ENCODE measurements around the gene PCDHGA5.
"Not testable (repeated sequence)": the region's sequence is repeated elsewhere in the genome, so short reads cannot be mapped to it uniquely, and the experiment has no call there.

Gene PCDHGA5

DNA sequence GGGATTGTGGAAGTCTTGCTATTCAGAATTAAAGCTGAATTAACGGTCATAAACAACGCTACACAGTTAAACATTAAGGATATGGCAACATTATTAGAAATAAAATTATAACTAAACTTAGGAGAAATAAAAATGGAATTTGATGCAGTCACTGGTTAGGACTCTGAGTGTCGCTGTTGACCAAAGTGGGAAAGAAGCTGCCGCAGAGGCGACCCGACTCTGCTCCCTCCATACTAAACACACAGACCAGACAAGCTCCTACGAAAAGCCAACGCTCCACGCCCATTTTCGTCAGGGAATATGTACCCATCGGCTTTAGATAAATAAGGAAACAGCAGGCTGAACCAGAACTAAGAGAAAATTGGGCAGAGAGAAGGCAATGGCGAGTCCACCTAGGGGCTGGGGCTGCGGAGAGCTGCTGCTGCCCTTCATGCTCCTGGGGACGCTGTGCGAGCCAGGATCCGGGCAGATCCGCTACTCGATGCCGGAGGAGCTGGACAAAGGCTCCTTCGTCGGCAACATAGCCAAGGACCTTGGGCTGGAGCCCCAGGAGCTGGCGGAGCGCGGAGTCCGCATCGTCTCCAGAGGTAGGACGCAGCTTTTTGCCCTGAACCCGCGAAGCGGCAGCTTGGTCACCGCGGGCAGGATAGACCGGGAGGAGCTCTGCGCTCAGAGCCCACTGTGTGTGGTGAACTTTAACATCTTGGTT lies at the start of gene PCDHGA5:
Gene PCDHGA5 (plus strand): TSS at position 211 of the 709 bp plus-strand sequence. CDS start 169 bp downstream, at position 380.
- no peaks in the 10 kb centered on the region for H3K36me3 ChIP-seq (ENCODE audit: insufficient read depth, insufficient read length, low read length)
- DNase-seq (ENCODE audit: low read depth, low spot score) = no peak
- H3K4me3 ChIP-seq (ENCODE audit: insufficient read length, low read depth) = no peak within 1 kb of the TSS
- H3K4me1 ChIP-seq (ENCODE audit: insufficient read depth, insufficient read length) = no peaks in the 10 kb centered on the region
- no peaks in the 10 kb centered on the region for H3K27me3 ChIP-seq (ENCODE audit: insufficient read depth, insufficient read length)
- peaks cover 40% of the 10 kb centered on the region; the same call in 1 of the 2 replicates for H3K9me3 ChIP-seq (ENCODE audit: insufficient read depth, low read length)
- TF ChIP-seq ZNF274 (IDR thresholded peaks at IDR 0.05; ENCODE audit: low read depth, low read length) (no peak), SUZ12 (IDR thresholded peaks at IDR 0.05; ENCODE audit: extremely low read depth, insufficient read depth, insufficient read length) (no peak), YY1 (IDR thresholded peaks at IDR 0.05; ENCODE audit: insufficient read depth, insufficient read length) (no peak)
- no peak within 1 kb of the TSS for H3K9ac ChIP-seq (ENCODE audit: insufficient read length, low read depth)

DNA sequence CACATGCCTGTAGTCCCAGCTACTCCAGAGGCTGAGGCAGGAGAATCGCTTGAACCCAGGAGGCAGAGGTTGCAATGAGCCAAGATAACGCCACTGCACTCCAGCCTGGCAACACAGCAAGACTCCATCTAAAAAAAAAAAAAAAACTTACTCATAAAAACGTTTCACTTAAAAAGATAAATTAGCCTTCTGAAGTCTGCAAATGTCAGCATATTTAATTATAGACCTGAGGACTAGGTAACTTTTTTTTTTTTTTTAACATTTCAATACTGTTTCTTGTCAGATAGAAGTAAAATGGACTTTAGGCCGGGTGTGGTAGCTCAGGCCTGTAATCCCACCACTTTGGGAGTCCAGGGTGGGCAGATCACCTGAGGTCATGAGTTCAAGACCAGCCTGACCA lies 47.0 kb upstream of the PCDHGA5 start:
- H3K9me3 ChIP-seq (ENCODE audit: insufficient read depth, low read length) = peaks cover 26% of the 10 kb centered on the region

DNA sequence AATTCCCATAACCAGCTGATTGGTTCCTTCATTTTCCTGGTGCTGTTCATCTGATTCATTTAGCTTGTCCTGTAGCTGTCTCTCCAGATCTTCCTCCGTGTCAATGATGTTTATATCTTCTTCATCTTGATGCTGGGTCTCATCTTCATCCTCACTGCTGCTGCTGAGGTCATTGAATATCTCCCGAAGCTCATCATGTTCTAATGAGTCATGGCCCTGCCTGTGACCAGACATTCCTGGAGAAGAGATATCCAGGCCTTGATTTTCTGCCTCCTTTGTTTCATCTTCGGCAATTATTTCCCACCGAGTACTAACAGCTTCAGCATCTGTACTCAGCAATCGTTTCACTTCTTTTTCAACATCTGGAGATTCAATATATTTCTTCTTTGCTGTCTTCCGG lies 44.8 kb upstream of the PCDHGA5 start:
- H3K36me3 ChIP-seq (ENCODE audit: insufficient read depth, insufficient read length, low read length) = peaks cover 27% of the 10 kb centered on the region
- no peak overlapping the region for H3K9ac ChIP-seq (ENCODE audit: insufficient read length, low read depth)
- no peak for TF ChIP-seq SUZ12 (IDR thresholded peaks at IDR 0.05; ENCODE audit: extremely low read depth, insufficient read depth, insufficient read length)
- TF ChIP-seq ZNF274 (IDR thresholded peaks at IDR 0.05; ENCODE audit: low read depth, low read length) = no peak
- TF ChIP-seq YY1 (IDR thresholded peaks at IDR 0.05; ENCODE audit: insufficient read depth, insufficient read length) = no peak
- H3K4me1 ChIP-seq (ENCODE audit: insufficient read depth, insufficient read length) = no peaks in the 10 kb centered on the region
- no peak for DNase-seq (ENCODE audit: low read depth, low spot score)
- H3K4me3 ChIP-seq (ENCODE audit: insufficient read length, low read depth) = peak overlapping the region; percentile 88
- H3K9me3 ChIP-seq (ENCODE audit: insufficient read depth, low read length) = peaks cover 26% of the 10 kb centered on the region
- no peaks in the 10 kb centered on the region for H3K27me3 ChIP-seq (ENCODE audit: insufficient read depth, insufficient read length)

More for the DNA sequence above, 47.0 kb upstream of the PCDHGA5 start:
- H3K4me1 ChIP-seq (ENCODE audit: insufficient read depth, insufficient read length); H3K27me3 ChIP-seq (ENCODE audit: insufficient read depth, insufficient read length); H3K4me3 ChIP-seq (ENCODE audit: insufficient read length, low read depth); DNase-seq (ENCODE audit: low read depth, low spot score); H3K9ac ChIP-seq (ENCODE audit: insufficient read length, low read depth): not testable (repeated sequence)
- peaks cover 27% of the 10 kb centered on the region for H3K36me3 ChIP-seq (ENCODE audit: insufficient read depth, insufficient read length, low read length)

DNA sequence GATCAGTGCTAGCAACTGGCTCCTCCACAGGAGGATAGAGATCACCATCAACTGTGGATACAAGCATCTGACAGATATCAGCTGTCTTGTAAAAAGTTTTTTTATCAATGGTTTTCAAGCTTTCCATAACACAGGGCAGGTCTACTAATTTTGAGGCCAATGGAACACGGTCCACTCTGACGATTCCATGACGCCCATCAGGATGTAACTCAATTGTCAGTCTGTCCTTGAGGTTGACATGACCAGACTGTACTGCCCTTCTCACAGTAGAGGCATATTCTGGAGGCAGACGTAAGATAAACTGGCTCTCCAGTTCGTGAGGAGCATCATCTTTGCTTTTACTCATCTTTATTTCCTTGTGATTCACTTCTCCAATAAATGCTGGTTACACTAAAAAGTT lies 44.3 kb upstream of the PCDHGA5 start:
- no peaks in the 10 kb centered on the region for H3K27me3 ChIP-seq (ENCODE audit: insufficient read depth, insufficient read length)
- H3K9ac ChIP-seq (ENCODE audit: insufficient read length, low read depth) = no peak overlapping the region
- peaks cover 26% of the 10 kb centered on the region for H3K36me3 ChIP-seq (ENCODE audit: insufficient read depth, insufficient read length, low read length)
- H3K4me1 ChIP-seq (ENCODE audit: insufficient read depth, insufficient read length) = no peaks in the 10 kb centered on the region
- DNase-seq (ENCODE audit: low read depth, low spot score) = no peak
- H3K9me3 ChIP-seq (ENCODE audit: insufficient read depth, low read length) = peaks cover 26% of the 10 kb centered on the region
- TF ChIP-seq SUZ12 (IDR thresholded peaks at IDR 0.05; ENCODE audit: extremely low read depth, insufficient read depth, insufficient read length) = no peak
- no peak for TF ChIP-seq ZNF274 (IDR thresholded peaks at IDR 0.05; ENCODE audit: low read depth, low read length)
- TF ChIP-seq YY1 (IDR thresholded peaks at IDR 0.05; ENCODE audit: insufficient read depth, insufficient read length) = no peak
- peak overlapping the region; percentile 88 for H3K4me3 ChIP-seq (ENCODE audit: insufficient read length, low read depth)

DNA sequence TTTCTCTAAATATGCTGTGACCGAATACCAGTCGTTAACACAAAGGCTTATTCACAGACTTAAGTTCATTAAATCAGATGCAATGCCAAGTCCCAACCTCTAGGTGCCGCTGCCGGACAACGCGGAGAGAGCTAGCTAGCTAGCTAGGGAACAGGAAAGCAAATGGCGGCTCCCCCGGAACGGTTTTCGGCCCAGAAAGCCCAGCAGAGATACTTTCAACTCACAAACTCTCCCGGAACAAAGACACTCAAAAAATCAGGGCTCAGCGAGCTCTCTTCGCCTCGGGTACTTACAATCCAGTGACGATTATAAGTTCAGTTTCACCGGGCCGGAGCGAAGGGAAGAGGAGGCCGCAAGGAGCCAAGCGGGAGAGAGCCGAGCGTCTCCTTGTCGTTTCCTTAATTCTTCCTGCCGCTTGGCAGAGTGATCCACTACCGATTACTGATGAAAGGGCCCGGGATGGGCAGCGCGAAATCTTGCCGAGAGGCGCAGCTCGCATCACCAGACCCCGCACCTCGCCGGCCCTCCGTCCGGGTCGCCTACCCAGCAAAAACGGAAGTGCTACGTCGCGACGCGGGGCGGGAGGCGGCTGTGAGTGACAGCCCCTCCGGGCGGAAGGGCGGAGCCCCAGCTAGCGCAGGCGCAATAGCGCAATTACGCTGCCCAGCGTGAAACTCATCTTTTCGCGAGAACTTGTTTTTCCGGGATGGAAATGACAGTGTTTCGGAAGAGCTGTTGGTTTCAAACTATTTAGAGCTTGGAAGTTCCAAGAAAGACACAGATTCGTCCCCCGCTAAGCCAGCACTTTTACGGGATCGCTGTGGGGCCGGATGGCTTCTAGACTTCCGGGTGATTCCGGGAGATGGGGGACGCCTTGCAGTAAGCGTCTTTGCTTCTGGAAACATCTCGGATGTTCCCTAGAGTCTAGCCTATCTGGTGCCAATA lies 43.5 kb upstream of the PCDHGA5 start, which contains the start of gene TAF7:
Gene TAF7 (minus strand): TSS at position 560 of the 945 bp plus-strand sequence. CDS start 740 bp downstream, outside the sequence.
- Histone ChIP-seq H3K9ac (ENCODE audit: insufficient read length, low read depth) (peak within 1 kb of the TSS; percentile 72), H3K36me3 (ENCODE audit: insufficient read depth, insufficient read length, low read length) (peaks cover 25% of the 10 kb centered on the region), H3K9me3 (ENCODE audit: insufficient read depth, low read length) (peaks cover 26% of the 10 kb centered on the region), H3K4me3 (ENCODE audit: insufficient read length, low read depth) (peak within 1 kb of the TSS; percentile 88), H3K4me1 (ENCODE audit: insufficient read depth, insufficient read length) (no peaks in the 10 kb centered on the region), H3K27me3 (ENCODE audit: insufficient read depth, insufficient read length) (no peaks in the 10 kb centered on the region)
- peak; percentile 88 for DNase-seq (ENCODE audit: low read depth, low spot score)
- TF ChIP-seq SUZ12 (IDR thresholded peaks at IDR 0.05; ENCODE audit: extremely low read depth, insufficient read depth, insufficient read length) (no peak), ZNF274 (IDR thresholded peaks at IDR 0.05; ENCODE audit: low read depth, low read length) (no peak), YY1 (IDR thresholded peaks at IDR 0.05; ENCODE audit: insufficient read depth, insufficient read length) (peak; percentile 42)

DNA sequence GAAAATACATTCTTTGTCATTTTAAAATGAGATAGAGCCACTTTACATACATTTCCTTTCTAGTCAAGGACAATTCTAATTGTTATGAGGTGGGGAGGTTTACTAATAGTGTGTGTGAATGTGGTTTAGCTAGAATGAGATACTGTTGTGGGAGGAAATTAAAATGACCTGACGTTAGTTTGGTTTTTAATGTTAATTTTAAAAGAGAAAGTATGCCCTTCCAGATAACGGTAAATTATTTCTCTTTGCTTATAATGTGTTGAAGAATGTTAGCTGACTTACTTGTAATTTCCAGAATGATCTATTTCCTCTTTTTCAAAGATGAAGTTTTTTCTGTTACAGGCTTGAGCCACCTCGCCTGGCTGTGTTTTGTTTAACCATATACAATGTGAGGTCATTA lies 41.7 kb upstream of the PCDHGA5 start:
- Histone ChIP-seq H3K4me1 (ENCODE audit: insufficient read depth, insufficient read length) (no peaks in the 10 kb centered on the region), H3K27me3 (ENCODE audit: insufficient read depth, insufficient read length) (no peaks in the 10 kb centered on the region), H3K9me3 (ENCODE audit: insufficient read depth, low read length) (peaks cover 26% of the 10 kb centered on the region), H3K9ac (ENCODE audit: insufficient read length, low read depth) (no peak overlapping the region), H3K36me3 (ENCODE audit: insufficient read depth, insufficient read length, low read length) (peaks cover 22% of the 10 kb centered on the region), H3K4me3 (ENCODE audit: insufficient read length, low read depth) (no peak overlapping the region)
- TF ChIP-seq SUZ12 (IDR thresholded peaks at IDR 0.05; ENCODE audit: extremely low read depth, insufficient read depth, insufficient read length) (no peak), YY1 (IDR thresholded peaks at IDR 0.05; ENCODE audit: insufficient read depth, insufficient read length) (no peak), ZNF274 (IDR thresholded peaks at IDR 0.05; ENCODE audit: low read depth, low read length) (no peak)
- no peak for DNase-seq (ENCODE audit: low read depth, low spot score)
